ENCODE results near the gene NETO1. TPM values are rescaled to one million over a fixed set of nuclear protein-coding genes. Genes with fewer than 3 reads are reported as not detected.

The NETO1 gene
- total RNA-seq, 1 donor from 2014 or later, result not detected

DNA sequence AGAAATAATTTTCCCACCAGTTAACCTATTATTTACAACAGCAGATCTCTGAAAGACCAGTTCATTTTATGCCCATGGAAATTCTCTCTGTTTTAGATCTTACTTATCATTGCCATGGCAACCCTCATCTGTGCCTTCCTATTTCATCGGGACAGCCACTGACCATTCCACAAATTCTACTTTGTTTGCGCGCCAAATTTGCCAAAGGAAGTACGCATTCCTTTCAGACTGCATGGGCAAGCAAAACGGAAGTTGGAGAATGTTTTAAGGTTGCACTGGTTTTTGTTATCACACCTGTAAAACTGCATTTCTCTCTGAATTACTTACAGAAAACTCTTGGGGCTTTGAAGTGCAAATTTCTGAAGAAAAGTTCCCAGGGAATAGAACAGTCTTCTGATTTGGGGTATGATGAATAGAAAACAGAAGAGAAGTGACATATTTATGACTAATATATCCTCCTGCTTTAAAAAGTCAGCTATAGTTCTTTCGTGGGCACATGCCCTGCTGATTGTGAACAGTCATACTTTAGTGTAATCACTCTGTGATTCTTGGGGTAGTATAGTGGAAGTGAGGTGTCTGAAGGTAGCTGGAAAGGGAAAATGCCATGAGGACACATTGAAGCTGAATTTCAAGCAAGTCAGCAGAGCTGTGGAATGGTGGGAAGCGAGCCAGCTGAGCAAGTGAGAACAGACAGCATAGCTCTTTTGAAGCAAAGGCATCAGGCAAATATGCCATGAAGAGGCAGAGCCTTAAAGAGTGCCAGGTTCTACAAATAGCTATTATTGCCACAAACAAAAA lies 20.9 kb downstream of the NETO1 start:
- intact Hi-C loops (cut with micrococcal nuclease), result no loop called here

DNA sequence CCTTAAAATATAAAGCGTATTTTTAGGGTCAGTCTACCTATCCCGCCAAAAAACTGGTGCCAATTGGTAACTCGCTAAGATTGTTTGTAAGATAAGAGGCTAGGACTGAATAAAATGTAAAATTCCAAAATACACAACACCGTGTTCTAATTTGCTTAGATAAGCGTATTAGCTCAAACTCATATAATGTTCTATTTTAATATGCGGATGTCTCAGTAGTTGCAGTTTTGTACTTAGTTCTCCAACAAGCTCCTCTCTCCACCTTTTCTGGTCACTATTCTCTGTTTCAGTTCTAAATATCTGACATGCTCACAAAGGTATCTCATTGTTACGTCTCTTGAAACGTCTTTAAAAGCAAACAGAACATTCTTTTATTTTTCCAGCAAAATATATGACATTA lies 24.0 kb downstream of the NETO1 start:
- intact Hi-C loops (cut with micrococcal nuclease), result no loop called here

GRCh38 chr18:72840109-72840508 lies 27.7 kb downstream of the NETO1 start:
- intact Hi-C loops (cut with micrococcal nuclease), result no loop called here

- intact Hi-C loops (cut with micrococcal nuclease), result no loop called here
These were observed 33.1 kb downstream of the NETO1 start for GRCh38 chr18:72834731-72835130.

DNA sequence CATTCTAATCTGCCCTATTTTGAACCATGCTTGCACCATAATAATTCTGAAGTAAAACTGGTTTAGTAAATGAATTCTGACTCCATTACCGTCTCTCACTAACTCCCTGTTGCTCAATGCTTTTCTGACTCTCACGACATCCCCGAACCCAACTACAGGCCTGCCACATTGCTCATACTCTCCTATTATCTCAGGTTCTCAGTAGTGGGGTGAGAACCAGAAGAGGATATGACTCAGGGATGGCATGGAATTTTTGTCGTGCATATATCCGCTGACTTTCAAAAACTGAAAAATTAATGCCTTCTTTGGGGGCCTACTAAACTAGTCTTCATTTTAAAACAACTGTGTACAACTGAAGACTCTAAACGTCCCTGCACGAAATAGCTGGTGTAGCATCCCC lies 34.3 kb downstream of the NETO1 start:
- intact Hi-C loops (cut with micrococcal nuclease), result no loop called here

DNA sequence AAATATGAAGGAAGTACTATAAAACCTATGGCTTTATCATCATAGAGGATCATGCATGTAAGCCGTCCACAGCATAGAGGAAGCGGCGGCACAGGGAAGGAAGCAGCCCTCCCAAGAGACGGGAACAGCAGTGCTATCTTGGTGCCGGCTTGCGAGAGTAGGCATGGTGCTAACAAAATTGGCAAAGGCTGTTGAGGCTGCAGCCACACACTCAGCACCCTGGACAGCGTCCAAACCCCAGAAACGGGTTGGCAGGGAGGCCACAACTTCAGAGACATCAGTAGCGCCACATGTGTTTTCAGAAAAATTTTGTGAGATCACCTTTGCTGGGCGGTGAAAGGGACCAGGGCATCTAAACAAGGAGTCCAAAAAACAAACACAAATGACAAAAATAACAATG lies 37.7 kb downstream of the NETO1 start:
- intact Hi-C loops (cut with micrococcal nuclease), result no loop called here

DNA sequence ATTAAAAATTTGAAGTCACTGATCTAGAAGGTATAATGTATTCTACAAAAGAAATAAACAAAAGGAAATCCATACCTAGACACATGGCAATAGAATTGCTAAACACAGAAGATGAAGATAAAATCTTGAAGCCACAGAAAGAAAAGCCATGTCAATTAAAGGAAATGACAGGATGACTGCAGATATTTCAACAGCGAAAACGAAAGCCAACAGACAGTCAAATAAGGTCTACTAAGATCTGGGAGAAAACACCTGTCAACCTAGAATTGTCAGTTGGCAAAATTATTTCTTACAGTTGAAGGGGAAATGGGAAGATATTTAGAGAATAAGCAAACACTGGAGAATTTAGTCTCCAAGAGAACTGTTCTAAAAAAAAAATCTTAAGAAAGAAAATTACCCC lies 39.2 kb downstream of the NETO1 start:
- intact Hi-C loops (cut with micrococcal nuclease), result no loop called here

DNA sequence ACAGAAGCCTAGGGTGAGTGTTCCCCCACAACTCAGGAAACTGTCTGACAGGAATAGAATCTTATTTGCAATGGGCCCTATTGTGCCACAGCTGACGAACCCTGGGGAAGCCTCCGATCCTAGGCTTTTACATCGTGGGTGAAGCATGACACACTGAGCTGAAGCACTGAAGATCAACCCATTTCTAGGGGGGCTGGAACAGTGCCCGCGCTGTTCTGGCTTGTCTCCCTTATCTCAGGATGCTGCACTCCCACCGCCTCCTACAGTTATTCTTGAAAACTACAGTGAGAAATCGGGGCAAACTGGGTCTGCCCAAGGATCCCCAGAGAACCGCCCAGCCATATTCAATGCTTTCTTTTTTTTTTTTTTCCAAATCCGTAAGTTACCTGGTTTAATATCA lies 41.1 kb downstream of the NETO1 start:
- intact Hi-C loops (cut with micrococcal nuclease), result no loop called here

DNA sequence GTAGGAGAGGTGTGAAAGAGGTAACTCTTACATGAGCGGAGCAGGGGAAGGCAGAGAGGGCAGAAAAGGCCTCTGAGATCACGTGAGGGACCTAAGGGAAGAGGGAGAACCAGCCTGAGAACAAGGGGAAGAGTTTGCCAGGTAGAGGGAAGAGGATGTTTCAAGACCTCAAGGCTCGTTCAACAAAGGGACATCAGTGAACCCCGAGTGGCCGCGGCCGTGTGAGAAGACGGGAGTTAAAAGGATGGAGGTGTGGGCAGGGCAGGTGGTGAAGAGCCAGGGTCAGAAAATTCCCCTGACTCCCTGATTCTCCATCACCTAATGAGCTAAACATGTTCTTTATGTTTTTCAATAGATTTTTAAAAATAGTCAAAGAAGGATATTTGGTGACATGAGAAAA lies 44.4 kb downstream of the NETO1 start:
- intact Hi-C loops (cut with micrococcal nuclease), result no loop called here

GRCh38 chr18:72822202-72822601 lies 45.6 kb downstream of the NETO1 start:
- intact Hi-C loops (cut with micrococcal nuclease), result no loop called here

GRCh38 chr18:72820571-72820970 lies 47.2 kb downstream of the NETO1 start:
- intact Hi-C loops (cut with micrococcal nuclease), result no loop called here

- intact Hi-C loops (cut with micrococcal nuclease), result no loop called here
These were observed 48.7 kb downstream of the NETO1 start for GRCh38 chr18:72819050-72819449.

DNA sequence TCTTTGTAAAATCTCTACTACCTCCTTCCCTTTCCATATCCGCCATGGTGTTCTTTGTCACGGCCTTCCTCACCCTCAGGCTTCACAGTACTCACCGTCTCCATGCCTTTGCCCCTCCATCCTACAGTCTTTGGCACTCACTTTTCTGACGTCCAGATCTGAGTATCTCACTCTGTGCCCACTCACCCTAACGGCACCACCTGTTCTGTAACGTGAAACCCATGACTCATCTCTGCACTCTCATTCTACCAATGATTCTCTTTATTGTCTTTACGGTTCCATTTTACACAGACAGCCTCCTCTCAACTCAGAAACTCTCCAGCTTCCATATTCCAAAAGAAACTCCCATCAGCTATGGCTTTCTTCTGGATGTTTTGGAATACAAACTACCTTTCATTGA lies 56.7 kb downstream of the NETO1 start:
- intact Hi-C loops (cut with micrococcal nuclease), result no loop called here

DNA sequence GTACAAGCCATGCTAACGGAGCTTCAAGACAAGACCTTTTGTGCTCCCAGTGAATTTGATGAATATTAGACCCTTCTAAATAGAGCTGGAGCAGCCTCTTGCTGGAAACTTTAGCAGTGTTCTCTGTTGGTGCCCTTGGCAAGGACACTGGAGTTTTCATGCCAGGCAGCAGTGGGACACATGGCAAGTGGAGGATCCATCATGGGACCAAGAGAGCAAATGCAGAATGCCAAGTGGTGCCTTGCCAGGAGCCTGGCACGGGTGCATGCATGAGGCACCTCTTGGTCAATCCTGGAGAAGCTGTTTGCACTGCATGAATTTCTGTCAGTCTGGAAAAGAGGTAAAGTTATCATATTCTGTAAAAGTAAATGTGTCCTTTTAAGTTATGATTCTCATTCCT lies 59.1 kb downstream of the NETO1 start:
- intact Hi-C loops (cut with micrococcal nuclease), result no loop called here

DNA sequence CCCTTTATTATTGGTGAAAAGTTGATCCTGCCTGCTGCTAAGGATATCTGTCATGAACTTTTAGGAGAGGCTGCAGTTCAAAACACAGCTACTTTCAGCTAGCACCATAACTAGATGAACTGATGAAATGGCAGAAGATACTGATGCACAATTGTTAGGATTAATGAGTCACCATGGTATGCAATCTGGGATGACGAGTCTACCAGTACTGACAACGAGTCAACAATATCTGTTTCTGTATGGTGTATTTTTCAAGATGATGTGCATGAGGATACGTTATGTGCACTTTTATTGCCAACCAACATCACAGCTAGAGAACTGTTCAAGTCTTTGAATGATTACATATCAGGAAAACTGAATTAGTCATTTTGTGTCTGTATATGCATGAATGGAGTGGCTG lies 68.7 kb downstream of the NETO1 start:
- intact Hi-C loops (cut with micrococcal nuclease), result no loop called here

GRCh38 chr18:72783530-72783929 lies 84.3 kb downstream of the NETO1 start:
- intact Hi-C loops (cut with micrococcal nuclease), result no loop called here

DNA sequence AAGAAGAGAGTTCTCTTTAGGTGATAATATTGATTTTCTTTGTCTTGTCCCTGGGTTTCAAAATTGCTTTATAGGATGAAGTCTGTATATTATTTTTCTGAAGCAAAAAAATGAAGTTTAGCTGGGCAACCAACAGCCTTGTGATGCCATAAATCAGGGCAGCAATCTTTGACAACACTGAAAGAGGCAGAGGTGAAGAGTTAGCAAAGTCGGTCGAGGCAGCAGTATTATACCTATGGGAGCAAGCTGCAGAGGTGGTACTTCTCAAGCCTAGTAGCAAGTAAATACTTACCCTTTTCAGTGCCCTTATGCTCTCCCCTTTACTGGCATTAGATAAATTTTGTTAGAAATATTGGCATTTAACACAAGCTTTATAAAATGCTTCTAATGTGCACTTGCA lies 92.9 kb downstream of the NETO1 start:
- intact Hi-C loops (cut with micrococcal nuclease), result no loop called here

- intact Hi-C loops (cut with micrococcal nuclease), result no loop called here
These were observed 94.9 kb downstream of the NETO1 start for GRCh38 chr18:72772916-72773315.

- intact Hi-C loops (cut with micrococcal nuclease), result no loop called here
These were observed 99.0 kb downstream of the NETO1 start for GRCh38 chr18:72768681-72769229.

DNA sequence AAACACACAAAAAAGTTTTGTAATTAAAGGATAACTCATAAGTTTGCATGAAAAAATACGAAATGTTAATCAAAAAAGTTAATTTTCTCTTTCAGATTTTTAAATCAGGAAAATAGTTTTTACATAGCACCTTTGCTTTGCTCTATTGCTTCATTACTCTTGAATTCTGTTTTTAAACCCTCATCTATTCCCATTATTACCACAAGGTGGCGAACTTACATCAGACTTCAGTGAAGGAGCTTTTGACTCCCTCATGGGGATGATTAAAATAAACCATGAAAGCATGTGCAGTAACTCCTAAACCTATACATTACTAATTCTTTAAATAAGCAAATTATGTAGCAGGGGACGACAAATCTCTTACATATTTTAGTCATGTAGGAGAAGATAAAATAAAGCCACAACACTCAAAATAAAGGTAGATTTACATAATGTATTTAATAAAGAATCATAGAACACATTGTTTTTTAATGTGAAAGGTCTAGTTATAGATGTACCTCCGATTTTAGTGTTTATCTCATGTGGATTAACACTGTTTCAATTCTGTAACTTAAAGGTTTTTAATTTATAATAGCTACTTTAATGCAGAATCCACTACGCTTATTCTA lies 105.2 kb downstream of the NETO1 start:
- intact Hi-C loops (cut with micrococcal nuclease), result loop anchor here (1.0 to 5.0 kb wide), 4 partner anchors 374 to 1354 kb away; no protein-coding TSS in a partner anchor

DNA sequence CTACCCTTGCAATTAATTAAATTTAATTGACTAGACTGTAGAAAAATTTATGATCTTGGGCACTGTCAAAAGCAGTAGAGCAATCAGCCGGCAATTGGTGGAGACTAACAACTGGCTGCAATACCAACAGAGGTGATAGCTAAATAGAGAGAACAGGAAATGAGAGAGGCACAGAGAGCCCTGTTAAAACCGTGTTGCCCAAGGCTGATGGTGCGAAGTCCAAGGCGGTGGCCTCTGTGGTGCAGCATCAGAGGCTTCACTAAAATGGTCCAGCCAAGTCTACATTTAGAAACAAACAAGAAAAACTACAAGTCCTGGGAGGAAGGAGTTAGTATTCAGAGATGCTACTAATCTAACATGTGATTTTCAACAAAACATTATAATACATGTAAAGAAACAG lies 115.6 kb downstream of the NETO1 start:
- intact Hi-C loops (cut with micrococcal nuclease), result no loop called here

DNA sequence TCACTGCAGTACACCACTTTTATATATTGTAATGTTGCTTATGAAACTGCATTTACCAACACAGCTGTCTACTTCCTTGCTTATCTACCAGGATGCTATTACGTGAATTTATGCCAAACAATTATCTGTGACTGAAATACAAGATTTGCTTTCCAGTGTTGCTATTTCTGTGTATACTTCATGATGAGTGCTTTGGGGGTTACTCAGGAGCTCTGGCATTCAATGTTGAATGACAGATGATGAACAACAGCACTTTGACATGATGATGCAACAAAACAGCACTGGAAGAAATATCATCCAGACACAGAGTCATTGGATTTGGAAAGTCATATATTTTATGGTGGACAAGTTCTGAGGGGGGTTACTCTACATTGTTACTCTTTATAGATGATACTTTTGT lies 125.8 kb downstream of the NETO1 start:
- intact Hi-C loops (cut with micrococcal nuclease), result no loop called here

DNA sequence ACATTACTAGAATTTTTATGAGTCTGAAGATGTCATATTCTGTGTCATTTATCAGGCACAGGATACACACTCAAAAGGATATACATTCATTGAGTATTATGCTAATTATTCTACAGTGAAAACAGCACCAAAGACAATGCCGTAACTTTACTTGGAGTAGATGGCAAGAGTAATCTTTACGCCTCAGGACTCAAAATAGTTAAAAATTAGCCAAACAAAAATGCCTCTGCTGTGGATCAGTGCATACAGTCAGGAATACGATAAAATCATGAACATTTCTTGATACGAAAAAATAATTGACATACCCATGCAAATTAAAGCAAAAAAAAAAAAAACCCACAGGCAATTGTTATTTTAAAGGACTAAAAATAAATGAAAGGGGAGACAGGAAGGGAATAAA lies 129.7 kb downstream of the NETO1 start:
- intact Hi-C loops (cut with micrococcal nuclease), result no loop called here

All from T-helper 1 cell treated with Interleukin-12 subunit alpha and Interleukin-12 subunit beta and Interleukin-4 antibody, amounts not matched to agents 30 ng/mL and 1 ng/mL, for 36 hours (primary cell).